Hepatocyte (in vitro differentiated cells): Measurements from ENCODE around the gene PDE8B. TPM values are rescaled to one million over a fixed set of nuclear protein-coding genes. Genes with fewer than 3 reads are reported as not detected.

Experiments used
- DNase-seq: peaks from one replicate; pipeline ENCODE4 v3.0.0-alpha.2; 2016; ENCODE audit warnings: low spot score
- H2AFZ ChIP-seq: fragments of 200-600 bp; sonication (generic); 2 replicates; pipeline ENCODE4 v1.6.0; 2016; ENCODE audit warnings: antibody characterized with exemption, mild to moderate bottlenecking
- H3K27ac ChIP-seq: fragments of 200-600 bp; sonication (generic); 2 replicates; pipeline ENCODE4 v1.5.1; 2016; ENCODE audit warnings: mild to moderate bottlenecking
- H3K27me3 ChIP-seq: fragments of 200-600 bp; sonication (generic); 2 replicates; pipeline ENCODE4 v1.6.1; 2016
- H3K36me3 ChIP-seq: fragments of 200-600 bp; sonication (generic); replicated peaks from 2 replicates; pipeline ENCODE4 v1.5.1; 2016; ENCODE audit warnings: low read depth; ENCODE audit not compliant: insufficient read depth
- H3K4me1 ChIP-seq: fragments of 200-600 bp; sonication (generic); 2 replicates; pipeline ENCODE4 v1.5.1; 2016; ENCODE audit warnings: mild to moderate bottlenecking, moderate library complexity; ENCODE audit not compliant: insufficient read depth
- H3K4me2 ChIP-seq: fragments of 200-600 bp; sonication (generic); 2 replicates; pipeline ENCODE4 v1.6.0; 2016
- H3K4me3 ChIP-seq: fragments of 200-600 bp; sonication (generic); 2 replicates; pipeline ENCODE4 v1.5.1; 2016; ENCODE audit warnings: mild to moderate bottlenecking
- H3K79me2 ChIP-seq: fragments of 200-600 bp; sonication (generic); 2 replicates; pipeline ENCODE4 v1.6.0; 2017; ENCODE audit warnings: mild to moderate bottlenecking
- H3K9me2 ChIP-seq: fragments of 200-600 bp; sonication (generic); replicated peaks from 2 replicates; pipeline ENCODE4 v1.6.0; 2017; ENCODE audit warnings: mild to moderate bottlenecking; ENCODE audit not compliant: insufficient read depth
- H3K9me3 ChIP-seq: fragments of 200-600 bp; sonication (generic); 2 replicates; pipeline ENCODE4 v1.5.1; 2016; ENCODE audit warnings: low read depth, mild to moderate bottlenecking
- H4K20me1 ChIP-seq: fragments of 200-600 bp; sonication (generic); 2 replicates; pipeline ENCODE4 v1.6.0; 2016; ENCODE audit warnings: mild to moderate bottlenecking; ENCODE audit not compliant: insufficient read depth, poor library complexity, severe bottlenecking
- EZH2 ChIP-seq: fragments of 200-600 bp; sonication (generic); IDR thresholded peaks from 2 replicates; pipeline ENCODE4 v1.6.1; 2016; ENCODE audit warnings: antibody characterized with exemption, mild to moderate bottlenecking, borderline replicate concordance
- EZH2phosphoT487 ChIP-seq: fragments of 200-600 bp; sonication (generic); IDR thresholded peaks from one replicate; pipeline ENCODE4 v1.6.1; 2018; ENCODE audit warnings: antibody characterized with exemption, mild to moderate bottlenecking, low read depth, moderate library complexity; ENCODE audit not compliant: unreplicated experiment, severe bottlenecking
- WGBS: methylation state at CpG from one replicate; pipeline ENCODE4 v1.1.6; 2016; ENCODE audit warnings: low lambda C conversion rate; ENCODE audit errors: missing lambda C conversion rate; 5-methylcytosine and 5-hydroxymethylcytosine counted together
- polyA plus RNA-seq: library from polyadenylated mRNA; unstranded; fragments of >200 nt; fragmentation: Nextera tagmentation; extraction: Ambion mirVana; gene quantifications from 2 replicates; pipeline ENCODE4 v1.2.1, GENCODE V29; 2016
- total RNA-seq: library from RNA; depleted of rRNA; stranded (reverse); fragments of >200 nt; gene quantifications from 2 replicates; pipeline ENCODE4 v1.2.3, GENCODE V29; 2014
- TF ChIP-seq, protein P1 (sequence below): fragments of 200-600 bp; sonication (generic); IDR thresholded peaks from 2 replicates; pipeline ENCODE4 v1.5.1; 2016; ENCODE audit warnings: antibody characterized with exemption, mild to moderate bottlenecking; ENCODE audit not compliant: poor library complexity

The PDE8B gene
- total and polyA plus RNA-seq, 2 experiments from 2014 or later = 8.3 to 9.2 TPM

DNA sequence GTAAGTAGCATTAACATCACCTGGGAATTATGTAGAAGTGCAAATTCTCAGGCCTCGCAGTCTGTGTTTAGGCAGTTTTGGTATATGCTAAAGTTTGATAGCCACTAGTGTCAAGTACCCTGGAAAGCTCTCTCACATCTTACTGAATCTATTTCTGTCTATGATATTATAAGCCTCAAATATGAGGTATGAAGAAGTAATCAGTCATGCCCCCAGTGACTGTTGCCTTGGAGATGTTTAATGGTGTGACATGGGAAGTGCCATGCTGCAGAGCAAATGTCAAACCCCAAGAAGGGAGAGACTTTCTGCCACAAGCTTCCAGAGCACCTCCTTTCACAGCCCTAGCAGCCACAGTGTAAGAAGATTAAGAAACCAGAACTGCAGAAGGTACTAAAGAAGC, 9.8 kb upstream of the PDE8B start:
- H2AFZ ChIP-seq = no peak overlapping the region
- H3K36me3 ChIP-seq = no peaks in the 10 kb centered on the region
- no peak overlapping the region for H3K27ac ChIP-seq
- no peaks in the 10 kb centered on the region for H3K9me3 ChIP-seq
- no peaks in the 10 kb centered on the region for H3K4me1 ChIP-seq
- TF ChIP-seq EZH2phosphoT487 = no peak
- TF ChIP-seq EZH2 = no peak
- TF ChIP-seq, protein P1, sequence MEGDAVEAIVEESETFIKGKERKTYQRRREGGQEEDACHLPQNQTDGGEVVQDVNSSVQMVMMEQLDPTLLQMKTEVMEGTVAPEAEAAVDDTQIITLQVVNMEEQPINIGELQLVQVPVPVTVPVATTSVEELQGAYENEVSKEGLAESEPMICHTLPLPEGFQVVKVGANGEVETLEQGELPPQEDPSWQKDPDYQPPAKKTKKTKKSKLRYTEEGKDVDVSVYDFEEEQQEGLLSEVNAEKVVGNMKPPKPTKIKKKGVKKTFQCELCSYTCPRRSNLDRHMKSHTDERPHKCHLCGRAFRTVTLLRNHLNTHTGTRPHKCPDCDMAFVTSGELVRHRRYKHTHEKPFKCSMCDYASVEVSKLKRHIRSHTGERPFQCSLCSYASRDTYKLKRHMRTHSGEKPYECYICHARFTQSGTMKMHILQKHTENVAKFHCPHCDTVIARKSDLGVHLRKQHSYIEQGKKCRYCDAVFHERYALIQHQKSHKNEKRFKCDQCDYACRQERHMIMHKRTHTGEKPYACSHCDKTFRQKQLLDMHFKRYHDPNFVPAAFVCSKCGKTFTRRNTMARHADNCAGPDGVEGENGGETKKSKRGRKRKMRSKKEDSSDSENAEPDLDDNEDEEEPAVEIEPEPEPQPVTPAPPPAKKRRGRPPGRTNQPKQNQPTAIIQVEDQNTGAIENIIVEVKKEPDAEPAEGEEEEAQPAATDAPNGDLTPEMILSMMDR = no peak
- no peak overlapping the region for H3K4me3 ChIP-seq
- H3K4me2 ChIP-seq = no peak overlapping the region
- DNase-seq = no peak
- no peaks in the 10 kb centered on the region for H3K27me3 ChIP-seq
- H4K20me1 ChIP-seq = no peaks in the 10 kb centered on the region
- H3K79me2 ChIP-seq = no peaks in the 10 kb centered on the region
- WGBS = 96% methylated on average over 1 of the region's 1 CpG
- no peaks in the 10 kb centered on the region for H3K9me2 ChIP-seq

DNA sequence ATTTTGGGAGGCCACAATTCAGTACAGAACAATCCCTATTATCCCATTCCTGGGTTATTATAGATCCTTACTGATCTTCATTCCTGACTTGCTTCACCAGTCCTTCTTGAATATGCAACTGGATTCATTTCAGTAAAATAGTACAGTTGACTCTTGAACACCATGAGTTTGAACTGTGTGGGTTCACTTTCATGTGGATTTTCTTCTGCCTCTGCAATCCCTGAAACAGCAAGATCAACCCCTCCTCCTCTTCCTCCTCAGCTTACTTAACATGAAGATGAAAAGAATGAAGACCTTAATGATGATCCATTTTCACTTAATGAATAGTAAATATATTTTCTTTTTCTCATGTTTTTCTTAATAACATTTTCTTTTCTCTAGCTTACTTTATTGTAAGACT, 8.3 kb upstream of the PDE8B start:
- Histone ChIP-seq H3K9me2 (no peaks in the 10 kb centered on the region), H3K79me2 (no peaks in the 10 kb centered on the region), H3K4me3 (no peak overlapping the region), H3K9me3 (no peaks in the 10 kb centered on the region), H3K36me3 (no peaks in the 10 kb centered on the region), H3K4me2 (no peak overlapping the region), H3K27ac (no peak overlapping the region), H4K20me1 (no peaks in the 10 kb centered on the region), H3K27me3 (peaks cover 4% of the 10 kb centered on the region), H2AFZ (no peak overlapping the region), H3K4me1 (no peaks in the 10 kb centered on the region)
- no peak for TF ChIP-seq EZH2phosphoT487
- no peak for TF ChIP-seq EZH2
- TF ChIP-seq, protein P1 = no peak
- no peak for DNase-seq

DNA sequence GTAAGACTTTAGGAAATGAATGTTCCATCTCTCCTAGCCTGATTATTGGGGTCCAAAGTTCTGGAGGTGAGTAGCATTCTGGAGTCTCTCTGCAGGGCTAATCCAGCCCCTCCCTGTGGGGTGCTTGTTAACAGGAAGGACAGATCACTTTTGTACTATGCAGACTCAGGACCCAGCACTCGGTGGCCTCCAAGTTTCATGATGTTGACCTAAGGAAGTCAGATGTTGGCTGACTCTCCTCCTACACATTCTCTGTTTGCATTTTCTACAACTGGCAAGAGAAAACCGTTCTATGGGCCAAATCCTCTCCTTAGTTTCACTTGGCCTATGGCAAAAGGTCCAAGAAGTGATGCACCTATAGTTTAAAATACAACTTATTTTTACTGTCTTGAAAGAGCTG, 5.5 kb upstream of the PDE8B start:
- H3K79me2 ChIP-seq = no peaks in the 10 kb centered on the region
- 53% methylated on average over 2 of the region's 2 CpGs for WGBS
- no peaks in the 10 kb centered on the region for H3K36me3 ChIP-seq
- H3K4me3 ChIP-seq = no peak overlapping the region
- no peak overlapping the region for H2AFZ ChIP-seq
- no peak overlapping the region for H3K27ac ChIP-seq
- H3K9me3 ChIP-seq = no peaks in the 10 kb centered on the region
- H3K27me3 ChIP-seq = peaks cover 32% of the 10 kb centered on the region
- no peak overlapping the region for H3K4me2 ChIP-seq
- no peaks in the 10 kb centered on the region for H3K4me1 ChIP-seq
- H3K9me2 ChIP-seq = no peaks in the 10 kb centered on the region
- TF ChIP-seq EZH2phosphoT487 (no peak), EZH2 (no peak)
- H4K20me1 ChIP-seq = no peaks in the 10 kb centered on the region
- DNase-seq = no peak

DNA sequence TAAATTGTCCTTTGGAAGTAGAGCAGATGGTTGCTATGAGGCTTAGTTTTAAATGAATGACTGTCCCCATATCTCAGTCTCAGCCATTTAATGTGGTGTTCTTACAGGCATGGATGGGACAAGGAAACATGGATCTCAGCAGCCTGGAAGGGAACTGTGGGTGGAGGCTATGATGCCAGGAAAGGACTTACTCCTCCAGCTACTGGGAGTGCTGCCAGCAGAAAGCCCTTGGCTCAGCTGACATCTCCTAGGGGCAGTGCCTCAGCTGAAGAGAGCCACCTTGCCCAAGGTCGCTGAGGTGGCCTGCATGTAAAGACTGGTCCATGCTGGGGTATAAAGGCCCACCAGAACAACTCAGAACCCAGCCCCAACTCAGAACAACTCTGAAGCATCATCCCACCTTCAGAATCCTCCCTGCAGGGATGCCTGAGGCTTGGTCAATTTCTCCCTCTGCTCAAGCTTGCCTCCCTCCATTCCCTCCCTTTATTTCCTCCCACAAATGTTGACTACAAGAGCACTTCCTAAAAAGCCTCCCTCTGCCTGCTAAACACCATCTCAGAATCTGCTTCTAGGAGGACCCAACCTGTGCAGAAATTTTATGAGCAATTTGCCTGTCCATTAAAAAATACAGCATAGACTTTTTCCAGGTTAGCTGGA, 1.8 kb upstream of the PDE8B start:
- H3K79me2 ChIP-seq = no peaks in the 10 kb centered on the region
- H3K27ac ChIP-seq = no peak overlapping the region
- no peaks in the 10 kb centered on the region for H3K36me3 ChIP-seq
- no peak overlapping the region for H2AFZ ChIP-seq
- no peaks in the 10 kb centered on the region for H3K9me3 ChIP-seq
- no peaks in the 10 kb centered on the region for H4K20me1 ChIP-seq
- peaks cover 58% of the 10 kb centered on the region for H3K27me3 ChIP-seq
- peaks cover 7% of the 10 kb centered on the region for H3K4me1 ChIP-seq
- no peak overlapping the region for H3K4me2 ChIP-seq
- H3K4me3 ChIP-seq = no peak overlapping the region
- TF ChIP-seq EZH2phosphoT487 = no peak
- TF ChIP-seq, protein P1 = no peak
- no peak for TF ChIP-seq EZH2
- no peak for DNase-seq
- WGBS = 100% methylated on average over 1 of the region's 1 CpG
- no peaks in the 10 kb centered on the region for H3K9me2 ChIP-seq
